ENCODE data around the gene THOC2.
"Not testable (repeated sequence)": the region's sequence is repeated elsewhere in the genome, so short reads cannot be mapped to it uniquely, and the experiment has no call there.

DNA sequence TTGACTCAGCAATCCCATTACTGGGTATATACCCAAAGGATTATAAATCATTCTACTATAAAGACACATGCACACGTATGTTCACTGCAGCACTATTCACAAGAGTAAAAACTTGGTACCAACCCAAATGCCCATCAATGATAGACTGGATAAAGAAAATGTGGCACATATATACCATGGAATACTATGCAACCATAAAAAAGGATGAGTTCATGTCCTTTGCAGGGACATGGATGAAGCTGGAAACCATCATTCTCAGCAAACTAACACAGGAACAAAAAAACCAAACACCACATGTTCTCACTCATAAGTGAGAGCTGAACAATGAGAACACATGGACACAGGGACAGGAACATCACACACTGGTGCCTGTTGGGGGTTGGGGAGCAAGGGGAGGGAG lies 10.7 kb downstream of the THOC2 start:
- not testable (repeated sequence) for TF ChIP-seq CTCF, POLR2AphosphoS5, EP300, POLR2A (IDR thresholded peaks at IDR 0.05)
